NCI-H69 (cell line): Measurements from ENCODE around the gene SEPTIN6.

Experiments used
- DNase-seq: peaks from one replicate; lab custom pipeline; 2025; lab: John Stamatoyannopoulos, UW

The SEPTIN6 gene

GRCh38 chrX:119648421-119648775 is 44.6 kb downstream of the SEPTIN6 start:
- no peak for DNase-seq

- no peak for DNase-seq
Observed at GRCh38 chrX:119647552-119648420, 45.2 kb downstream of the SEPTIN6 start.

GRCh38 chrX:119647089-119647488 is 45.9 kb downstream of the SEPTIN6 start:
- DNase-seq = no peak

- no peak for DNase-seq
Observed at GRCh38 chrX:119646515-119646914, 46.5 kb downstream of the SEPTIN6 start.

- no peak for DNase-seq
Observed at GRCh38 chrX:119643696-119644095, 49.3 kb downstream of the SEPTIN6 start.
